CD4-positive, alpha-beta memory T cell (primary cell): ENCODE results near the gene LAMA3. TPM values are rescaled to one million over a fixed set of nuclear protein-coding genes. Genes with fewer than 3 reads are reported as not detected.

Experiments used
- CTCF ChIA-PET: fragments of 350-600 bp; sonication (Branson Sonifier 250); formaldehyde crosslinking; loops from one replicate; lab custom pipeline; 2021; ENCODE audit warnings: inconsistent platforms; ENCODE audit not compliant: partially characterized antibody; lab: Charles Lee
- POLR2A ChIA-PET: fragments of 350-600 bp; sonication (Branson Sonifier 250); formaldehyde crosslinking; loops from one replicate; lab custom pipeline; 2021; ENCODE audit not compliant: partially characterized antibody; lab: Charles Lee
- DNase-seq, 5 donors: peaks; one replicate each; pipeline versions ENCODE4 v3.0.0 to v3.0.0-alpha.2; 2020 to 2022; ENCODE audit warnings: mixed read lengths in 1 of 5
- H3K27ac ChIP-seq: one replicate; pipeline ENCODE4 v1.7.0; 2013; ENCODE audit warnings: low read depth, low read length
- H3K27me3 ChIP-seq: 2 replicates; pipeline ENCODE4 v1.7.0; 2013; ENCODE audit warnings: mild to moderate bottlenecking, low read length, moderate library complexity; ENCODE audit not compliant: insufficient read depth
- H3K36me3 ChIP-seq: 2 replicates; pipeline ENCODE4 v1.7.0; 2013; ENCODE audit warnings: mild to moderate bottlenecking, low read length, moderate library complexity; ENCODE audit not compliant: insufficient read depth
- H3K4me1 ChIP-seq: 2 replicates; pipeline ENCODE4 v1.7.0; 2013; ENCODE audit warnings: mild to moderate bottlenecking, low read length, moderate library complexity; ENCODE audit not compliant: insufficient read depth
- H3K4me3 ChIP-seq, 2 donors: one replicate each; pipeline ENCODE4 v1.7.0; 2013; ENCODE audit warnings: low read length in 2 of 2, mild to moderate bottlenecking in 1 of 2
- H3K9me3 ChIP-seq, 2 donors: one replicate each; pipeline ENCODE4 v1.7.0; 2013; ENCODE audit warnings: low read length in 2 of 2, control low read depth in 1 of 2; ENCODE audit not compliant: control insufficient read depth in 1 of 2
- H3K27ac Mint-ChIP-seq, 7 donors: one replicate each; pipeline ENCODE4 v1.8.0; 2020 to 2021; ENCODE audit warnings: mixed read lengths in 7 of 7, mild to moderate bottlenecking in 6 of 7, inconsistent platforms in 3 of 7, moderate library complexity in 3 of 7
- H3K27me3 Mint-ChIP-seq, 2 donors: one replicate each; pipeline ENCODE4 v1.8.0; 2020 to 2021; ENCODE audit warnings: mixed read lengths in 2 of 2
- H3K36me3 Mint-ChIP-seq, 2 donors: one replicate each; pipeline ENCODE4 v1.8.0; 2020 to 2021; ENCODE audit warnings: mixed read lengths in 2 of 2, inconsistent platforms in 1 of 2, mild to moderate bottlenecking in 1 of 2
- H3K4me1 Mint-ChIP-seq, 4 donors: one replicate each; pipeline ENCODE4 v1.8.0; 2020 to 2021; ENCODE audit warnings: mixed read lengths in 4 of 4, mild to moderate bottlenecking in 1 of 4
- H3K4me3 Mint-ChIP-seq, 8 donors: one replicate each; pipeline ENCODE4 v1.8.0; 2020 to 2021; ENCODE audit warnings: mixed read lengths in 8 of 8, mild to moderate bottlenecking in 7 of 8, moderate library complexity in 6 of 8, inconsistent platforms in 3 of 8
- H3K9me3 Mint-ChIP-seq, 8 donors: one replicate each; pipeline ENCODE4 v1.8.0; 2020 to 2021; ENCODE audit warnings: mixed read lengths in 8 of 8, mild to moderate bottlenecking in 5 of 8, inconsistent platforms in 3 of 8, moderate library complexity in 1 of 8
- intact Hi-C: fragments of 100-400 bp; cut with micrococcal nuclease; formaldehyde crosslinking; loops from one replicate; pipeline ENCODE4 v1.15.1; 2023
- polyA plus RNA-seq, 2 donors: library from polyadenylated mRNA; unstranded; fragments of 300-500 nt; fragmentation: Illumina TruSeq; gene quantifications; one replicate each; pipeline ENCODE4 v1.2.3, GENCODE V29; 2021
- total RNA-seq, 2 experiments: library from RNA; stranded (reverse); gene quantifications; one replicate each; pipeline ENCODE4 v1.2.3, GENCODE V29; 2021

LAMA3 gene
- total and polyA plus RNA-seq, 4 experiments from 2014 or later = not detected

- intact Hi-C loops = no loop called here
- H3K36me3 Mint-ChIP-seq = no peaks in the 10 kb centered on the region
- no peaks in the 10 kb centered on the region for H3K36me3 ChIP-seq
- no peaks in the 10 kb centered on the region for H3K9me3 ChIP-seq
- no peaks in the 10 kb centered on the region for H3K27me3 Mint-ChIP-seq
- no peak for DNase-seq
- H3K27me3 ChIP-seq = no peaks in the 10 kb centered on the region
- H3K4me3 ChIP-seq = no peak overlapping the region
- H3K4me1 ChIP-seq = peaks cover 49% of the 10 kb centered on the region
- H3K27ac ChIP-seq = no peak overlapping the region
- no peak overlapping the region for H3K4me3 Mint-ChIP-seq
- no peaks in the 10 kb centered on the region for H3K9me3 Mint-ChIP-seq
- peaks cover 27 to 62% (median 41%) of the 10 kb centered on the region in 4 donors for H3K4me1 Mint-ChIP-seq
- peak overlapping the region in 1 of 7 donors; percentile 30 for H3K27ac Mint-ChIP-seq
- POLR2A ChIA-PET = interaction anchor here (1.7 kb wide), 1 partner anchor 51 kb away, joined by 6 read pairs; no protein-coding TSS in a partner anchor
- CTCF ChIA-PET = interaction anchor here (0.6 kb wide), 1 partner anchor 17 kb away, joined by 3 read pairs; no protein-coding TSS in a partner anchor
Observed at GRCh38 chr18:23941791-23942190, 252.5 kb downstream of the LAMA3 start.

DNA sequence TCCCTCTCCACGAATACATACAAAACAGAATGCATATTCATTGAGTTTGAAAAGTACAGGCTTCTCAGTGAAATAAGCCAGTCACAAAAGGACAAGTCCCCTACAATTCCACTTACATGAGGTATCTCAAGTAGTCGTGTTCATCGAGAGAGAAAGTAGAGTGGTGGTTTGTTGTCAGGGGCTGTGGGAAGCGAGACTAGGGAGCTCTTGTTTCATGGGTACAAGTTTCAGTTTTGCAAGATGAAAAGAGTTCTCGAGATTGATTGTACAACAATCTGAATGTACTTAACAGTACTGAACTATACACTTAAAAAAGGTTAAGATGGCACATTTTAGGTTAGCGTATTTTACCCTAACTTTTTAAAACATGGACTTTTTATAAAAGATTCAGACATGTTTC lies 253.9 kb downstream of the LAMA3 start:
- ChIA-PET CTCF (interaction anchor here (1.0 to 5.3 kb wide), 5 partner anchors 10 to 65 kb away, joined by 3 to 30 read pairs (median 3); no protein-coding TSS in a partner anchor), POLR2A (interaction anchor here (1.0 to 1.7 kb wide), 3 partner anchors 9 to 72 kb away, joined by 3 to 6 read pairs (median 3); partner anchors contain the start of gene TTC39C)
- H3K27me3 ChIP-seq = no peaks in the 10 kb centered on the region
- intact Hi-C loops = no loop called here
- H3K27ac ChIP-seq = no peak overlapping the region
- Mint-ChIP-seq H3K27ac (peak overlapping the region; percentile 17 to 94 (median 84)), H3K36me3 (no peaks in the 10 kb centered on the region), H3K4me3 (peak overlapping the region; percentile 55 to 90 (median 80)), H3K4me1 (peaks cover 21 to 49% (median 32%) of the 10 kb centered on the region in 4 donors), H3K9me3 (no peaks in the 10 kb centered on the region), H3K27me3 (no peaks in the 10 kb centered on the region)
- H3K9me3 ChIP-seq = no peaks in the 10 kb centered on the region
- no peaks in the 10 kb centered on the region for H3K36me3 ChIP-seq
- peak in 3 of 5 donors; percentile 26 to 40 (median 35) for DNase-seq
- H3K4me1 ChIP-seq = peaks cover 36% of the 10 kb centered on the region
- H3K4me3 ChIP-seq = peak overlapping the region in 1 of 2 donors; percentile 22

- Mint-ChIP-seq H3K27me3 (no peaks in the 10 kb centered on the region), H3K36me3 (no peaks in the 10 kb centered on the region), H3K4me3 (peak overlapping the region in 2 of 8 donors; percentile 22 to 48), H3K4me1 (peaks cover 11 to 39% (median 23%) of the 10 kb centered on the region in 4 donors), H3K27ac (peak overlapping the region in 2 of 7 donors; percentile 19 to 35), H3K9me3 (no peaks in the 10 kb centered on the region)
- ChIA-PET POLR2A (no interaction called here), CTCF (interaction anchor here (0.6 to 5.3 kb wide), 5 partner anchors 16 to 132 kb away, joined by 3 to 30 read pairs (median 3); no protein-coding TSS in a partner anchor)
- Histone ChIP-seq H3K4me3 (no peak overlapping the region), H3K9me3 (no peaks in the 10 kb centered on the region), H3K27ac (no peak overlapping the region), H3K27me3 (no peaks in the 10 kb centered on the region), H3K36me3 (no peaks in the 10 kb centered on the region), H3K4me1 (peaks cover 26% of the 10 kb centered on the region)
- DNase-seq = no peak
- intact Hi-C loops = no loop called here
Observed at GRCh38 chr18:23943903-23944624, 254.8 kb downstream of the LAMA3 start.

DNA sequence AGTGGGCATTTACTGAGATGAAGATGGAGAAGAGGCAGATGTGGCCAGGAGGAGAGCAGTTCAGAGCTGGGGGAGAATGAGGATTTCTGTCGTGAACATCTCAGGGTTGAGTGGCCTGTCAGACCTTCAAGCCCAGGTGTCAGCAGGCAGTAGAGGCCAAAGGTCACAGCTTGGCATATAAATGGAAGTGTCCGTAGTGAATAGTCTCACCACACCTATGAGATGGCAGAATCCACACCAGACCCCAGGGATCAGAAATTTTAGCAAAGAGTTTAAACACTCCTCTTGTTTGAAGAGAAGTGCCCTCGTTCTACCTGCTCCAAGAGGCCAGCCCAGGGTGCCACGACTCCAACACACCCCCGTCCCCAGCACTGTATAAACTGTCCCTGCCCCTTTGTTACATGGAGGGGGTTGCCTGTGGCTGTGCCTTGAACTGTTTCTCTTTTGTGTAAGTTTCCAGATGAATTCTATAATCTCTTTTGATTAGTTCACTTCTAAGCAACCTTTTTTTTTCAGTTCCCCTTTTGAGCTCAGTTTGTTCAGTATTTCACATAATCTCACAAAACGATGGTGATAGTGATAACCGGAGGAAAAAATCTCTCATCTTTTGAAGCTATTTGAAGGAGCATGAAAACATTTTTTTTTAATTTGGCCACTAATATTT lies 256.3 kb downstream of the LAMA3 start:
- H3K9me3 ChIP-seq = no peaks in the 10 kb centered on the region
- peak overlapping the region in 4 of 7 donors; percentile 1 to 79 (median 25) for H3K27ac Mint-ChIP-seq
- intact Hi-C loops = no loop called here

GRCh38 chr18:23949863-23950262 lies 260.6 kb downstream of the LAMA3 start:
- intact Hi-C loops = no loop called here

More for the DNA sequence above, 256.3 kb downstream of the LAMA3 start:
- Mint-ChIP-seq H3K4me3 (peak overlapping the region in 1 of 8 donors; percentile 32), H3K9me3 (no peaks in the 10 kb centered on the region), H3K27me3 (no peaks in the 10 kb centered on the region), H3K4me1 (peaks cover 9 to 35% (median 23%) of the 10 kb centered on the region in 4 donors), H3K36me3 (no peaks in the 10 kb centered on the region)
- H3K4me1 ChIP-seq = peaks cover 22% of the 10 kb centered on the region
- H3K27me3 ChIP-seq = no peaks in the 10 kb centered on the region
- no peak for DNase-seq
- CTCF ChIA-PET = interaction anchor here (5.3 kb wide), 1 partner anchor 26 kb away, joined by 30 read pairs; no protein-coding TSS in a partner anchor
- POLR2A ChIA-PET = no interaction called here
- no peak overlapping the region for H3K4me3 ChIP-seq
- no peaks in the 10 kb centered on the region for H3K36me3 ChIP-seq
- no peak overlapping the region for H3K27ac ChIP-seq

DNA sequence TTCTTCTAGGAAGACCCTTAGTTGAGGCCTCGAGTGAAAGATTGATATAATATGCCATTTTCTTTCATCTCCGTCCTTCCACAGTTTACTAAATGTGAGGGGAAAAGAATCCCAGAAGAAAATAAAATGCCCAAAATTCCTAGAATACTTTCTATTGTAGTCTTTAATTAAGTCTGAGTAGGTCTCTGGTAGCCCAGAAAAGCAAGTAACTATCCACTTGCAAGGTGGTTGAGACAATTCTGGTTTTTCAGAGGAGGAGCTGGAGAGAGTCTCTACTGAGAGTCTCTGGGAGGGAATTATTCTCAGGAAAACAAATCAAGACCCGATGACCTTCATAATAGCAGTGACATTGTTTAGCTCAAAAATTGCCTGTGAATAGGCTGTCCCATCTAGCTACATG lies 261.4 kb downstream of the LAMA3 start:
- Mint-ChIP-seq H3K9me3 (no peaks in the 10 kb centered on the region), H3K4me3 (no peak overlapping the region), H3K27me3 (no peaks in the 10 kb centered on the region), H3K27ac (no peak overlapping the region), H3K4me1 (peaks cover 0 to 5% (median 1%) of the 10 kb centered on the region in 4 donors), H3K36me3 (no peaks in the 10 kb centered on the region)
- H3K27ac ChIP-seq = no peak overlapping the region
- no peaks in the 10 kb centered on the region for H3K36me3 ChIP-seq
- no peak overlapping the region for H3K4me3 ChIP-seq
- no peak for DNase-seq
- ChIA-PET CTCF (interaction anchor here (0.6 to 2.6 kb wide), 4 partner anchors 13 to 483 kb away, joined by 3 to 12 read pairs (median 6); no protein-coding TSS in a partner anchor), POLR2A (interaction anchor here (0.9 to 1.4 kb wide), 2 partner anchors 11 to 17 kb away, joined by 3 read pairs; no protein-coding TSS in a partner anchor)
- H3K9me3 ChIP-seq = no peaks in the 10 kb centered on the region
- no peaks in the 10 kb centered on the region for H3K4me1 ChIP-seq
- intact Hi-C loops = no loop called here
- no peaks in the 10 kb centered on the region for H3K27me3 ChIP-seq

More at GRCh38 chr18:23949863-23950262, 260.6 kb downstream of the LAMA3 start:
- DNase-seq = no peak
- H3K9me3 Mint-ChIP-seq = no peaks in the 10 kb centered on the region
- H3K4me1 Mint-ChIP-seq = peaks cover 0 to 5% (median 3%) of the 10 kb centered on the region in 4 donors
- Histone ChIP-seq H3K9me3 (no peaks in the 10 kb centered on the region), H3K4me3 (no peak overlapping the region), H3K36me3 (no peaks in the 10 kb centered on the region), H3K27me3 (no peaks in the 10 kb centered on the region), H3K4me1 (no peaks in the 10 kb centered on the region), H3K27ac (no peak overlapping the region)
- POLR2A ChIA-PET = interaction anchor here (1.3 to 1.4 kb wide), 2 partner anchors 11 to 24 kb away, joined by 3 to 5 read pairs; no protein-coding TSS in a partner anchor
- H3K27ac Mint-ChIP-seq = no peak overlapping the region
- H3K27me3 Mint-ChIP-seq = no peaks in the 10 kb centered on the region
- no peak overlapping the region for H3K4me3 Mint-ChIP-seq
- CTCF ChIA-PET = interaction anchor here (1.2 to 1.8 kb wide), 2 partner anchors 12 to 19 kb away, joined by 5 to 6 read pairs; no protein-coding TSS in a partner anchor
- H3K36me3 Mint-ChIP-seq = no peaks in the 10 kb centered on the region
